Breast epithelium (tissue), 4 donors: ENCODE results near the gene SH3D19. TPM values are rescaled to one million over a fixed set of nuclear protein-coding genes. Genes with fewer than 3 reads are reported as not detected.

Experiments
- DNase-seq, 2 donors: peaks; one replicate each; pipeline ENCODE4 v3.0.0-alpha.2; 2019; ENCODE audit warnings: low spot score in 2 of 2
- H3K27ac ChIP-seq, 2 donors: fragments of 200-600 bp; sonication (generic) in 1 of 2; one replicate each; pipeline ENCODE4 v1.5.1; 2016 to 2019; ENCODE audit warnings: mild to moderate bottlenecking in 1 of 2
- H3K27me3 ChIP-seq, 2 donors: fragments of 200-600 bp; sonication (generic) in 1 of 2; one replicate each; pipeline versions ENCODE4 v1.5.1 to v1.6.0; 2017 to 2019; ENCODE audit warnings: control low read depth in 1 of 2, mild to moderate bottlenecking in 1 of 2
- H3K36me3 ChIP-seq: fragments of 200-600 bp; one replicate; pipeline ENCODE4 v1.5.1; 2019
- H3K4me1 ChIP-seq, 2 donors: fragments of 200-600 bp; sonication (generic); one replicate each; pipeline ENCODE4 v1.5.1; 2016 to 2019; ENCODE audit warnings: control low read depth in 1 of 2
- H3K4me3 ChIP-seq, 3 donors: fragments of 200-600 bp; sonication (generic); 1 replicate in 2 of 3; 2 replicates in 1 of 3; pipeline ENCODE4 v1.5.1; 2016 to 2019; ENCODE audit warnings: mild to moderate bottlenecking in 3 of 3, moderate library complexity in 2 of 3
- H3K9me3 ChIP-seq, 2 donors: fragments of 200-600 bp; sonication (generic) in 1 of 2; one replicate each; pipeline ENCODE4 v1.5.1; 2016 to 2019; ENCODE audit warnings: control low read depth in 1 of 2
- POLR2A ChIP-seq: fragments of 450-650 bp; IDR thresholded peaks from one replicate; pipeline ENCODE4 v1.6.1; 2016; ENCODE audit warnings: antibody characterized with exemption, mild to moderate bottlenecking, moderate library complexity
- POLR2AphosphoS5 ChIP-seq, 3 donors: sonication (generic); formaldehyde crosslinking; IDR thresholded peaks; one replicate each; pipeline ENCODE4 v1.6.1; 2017; ENCODE audit warnings: antibody characterized with exemption in 3 of 3
- intact Hi-C: fragments of 100-400 bp; cut with DNase I; formaldehyde crosslinking; loops from one replicate; pipeline ENCODE4 v1.15.1; 2023; ENCODE audit warnings: low total_unique reads
- total RNA-seq, 3 donors: library from RNA; depleted of rRNA; stranded (reverse); fragments of >200 nt; gene quantifications; one replicate each; pipeline ENCODE4 v1.1.0, GENCODE V29; 2016
- TF ChIP-seq, protein P1 (sequence below), 3 donors: fragments of 450-650 bp; IDR thresholded peaks; one replicate each; pipeline ENCODE4 v1.5.1; 2016 to 2017; ENCODE audit warnings: antibody characterized with exemption in 3 of 3, mild to moderate bottlenecking in 3 of 3, moderate library complexity in 3 of 3

Gene SH3D19
- total RNA-seq, 3 donors from 2014 or later = 82.9 to 297 (median 113) TPM

DNA sequence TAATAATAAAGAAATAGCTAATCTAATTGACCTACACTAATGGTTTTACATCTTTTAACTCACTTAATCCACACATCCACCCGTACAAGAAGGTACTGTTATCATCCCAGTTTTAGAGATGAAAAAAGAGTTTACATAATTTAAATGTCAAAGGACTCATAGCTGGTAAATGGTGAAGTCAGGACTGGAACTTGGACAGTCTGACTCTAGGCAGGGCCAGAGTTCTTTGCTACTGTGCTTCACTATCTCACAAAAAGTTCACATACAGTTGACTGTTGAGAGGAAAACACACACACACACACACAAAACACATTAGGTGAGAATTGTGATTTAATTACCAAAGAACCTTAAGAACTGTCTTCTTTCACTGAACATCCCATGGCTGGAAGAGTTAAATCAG is 119.7 kb downstream of the SH3D19 start:
- intact Hi-C loops = no loop called here
- Histone ChIP-seq H3K36me3 (no peaks in the 10 kb centered on the region), H3K9me3 (no peaks in the 10 kb centered on the region), H3K4me3 (no peak overlapping the region), H3K27ac (peak overlapping the region; percentile 50 to 63), H3K4me1 (no peaks in the 10 kb centered on the region), H3K27me3 (no peaks in the 10 kb centered on the region)
- TF ChIP-seq, protein P1, sequence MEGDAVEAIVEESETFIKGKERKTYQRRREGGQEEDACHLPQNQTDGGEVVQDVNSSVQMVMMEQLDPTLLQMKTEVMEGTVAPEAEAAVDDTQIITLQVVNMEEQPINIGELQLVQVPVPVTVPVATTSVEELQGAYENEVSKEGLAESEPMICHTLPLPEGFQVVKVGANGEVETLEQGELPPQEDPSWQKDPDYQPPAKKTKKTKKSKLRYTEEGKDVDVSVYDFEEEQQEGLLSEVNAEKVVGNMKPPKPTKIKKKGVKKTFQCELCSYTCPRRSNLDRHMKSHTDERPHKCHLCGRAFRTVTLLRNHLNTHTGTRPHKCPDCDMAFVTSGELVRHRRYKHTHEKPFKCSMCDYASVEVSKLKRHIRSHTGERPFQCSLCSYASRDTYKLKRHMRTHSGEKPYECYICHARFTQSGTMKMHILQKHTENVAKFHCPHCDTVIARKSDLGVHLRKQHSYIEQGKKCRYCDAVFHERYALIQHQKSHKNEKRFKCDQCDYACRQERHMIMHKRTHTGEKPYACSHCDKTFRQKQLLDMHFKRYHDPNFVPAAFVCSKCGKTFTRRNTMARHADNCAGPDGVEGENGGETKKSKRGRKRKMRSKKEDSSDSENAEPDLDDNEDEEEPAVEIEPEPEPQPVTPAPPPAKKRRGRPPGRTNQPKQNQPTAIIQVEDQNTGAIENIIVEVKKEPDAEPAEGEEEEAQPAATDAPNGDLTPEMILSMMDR (IDR thresholded peaks at IDR 0.05) = no peak
- TF ChIP-seq POLR2A (no peak), POLR2AphosphoS5 (IDR thresholded peaks at IDR 0.05) (no peak)
- DNase-seq = no peak

DNA sequence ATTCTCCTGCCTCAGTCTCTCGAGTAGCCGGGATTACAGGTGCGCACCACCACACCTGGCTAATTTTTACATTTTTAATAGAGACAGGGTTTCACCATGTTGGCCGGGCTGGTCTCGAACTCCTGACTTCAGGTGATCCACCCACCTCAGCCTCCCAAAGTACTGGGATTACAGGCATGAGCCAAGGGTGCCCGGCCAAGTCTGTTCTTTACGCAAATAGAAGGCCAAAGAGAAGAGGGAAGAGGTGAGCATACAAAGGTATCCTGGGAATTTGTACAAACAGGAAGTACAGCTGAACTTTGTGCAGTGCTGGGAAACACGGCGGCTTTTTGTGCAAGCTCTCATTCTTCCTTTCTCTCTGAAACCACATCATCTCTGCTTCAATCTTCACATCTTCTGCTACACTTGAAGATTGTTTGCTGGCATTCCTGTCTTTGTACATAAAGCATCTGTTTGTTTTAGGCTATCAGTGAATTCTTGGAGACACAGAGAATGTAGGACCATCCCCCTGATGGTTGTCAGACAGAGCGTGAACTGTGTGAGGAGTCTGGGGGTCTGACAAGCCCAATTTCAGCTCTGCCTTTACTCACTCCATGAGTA is 120.4 kb downstream of the SH3D19 start:
- no peaks in the 10 kb centered on the region for H3K27me3 ChIP-seq
- no peak for DNase-seq
- no peaks in the 10 kb centered on the region for H3K36me3 ChIP-seq
- no peaks in the 10 kb centered on the region for H3K9me3 ChIP-seq
- no peak overlapping the region for H3K4me3 ChIP-seq
- intact Hi-C loops = no loop called here
- H3K27ac ChIP-seq = peak overlapping the region; percentile 50 to 63
- TF ChIP-seq, protein P1 (IDR thresholded peaks at IDR 0.05) = no peak
- TF ChIP-seq POLR2AphosphoS5 (IDR thresholded peaks at IDR 0.05) (no peak), POLR2A (no peak)
- no peaks in the 10 kb centered on the region for H3K4me1 ChIP-seq

DNA sequence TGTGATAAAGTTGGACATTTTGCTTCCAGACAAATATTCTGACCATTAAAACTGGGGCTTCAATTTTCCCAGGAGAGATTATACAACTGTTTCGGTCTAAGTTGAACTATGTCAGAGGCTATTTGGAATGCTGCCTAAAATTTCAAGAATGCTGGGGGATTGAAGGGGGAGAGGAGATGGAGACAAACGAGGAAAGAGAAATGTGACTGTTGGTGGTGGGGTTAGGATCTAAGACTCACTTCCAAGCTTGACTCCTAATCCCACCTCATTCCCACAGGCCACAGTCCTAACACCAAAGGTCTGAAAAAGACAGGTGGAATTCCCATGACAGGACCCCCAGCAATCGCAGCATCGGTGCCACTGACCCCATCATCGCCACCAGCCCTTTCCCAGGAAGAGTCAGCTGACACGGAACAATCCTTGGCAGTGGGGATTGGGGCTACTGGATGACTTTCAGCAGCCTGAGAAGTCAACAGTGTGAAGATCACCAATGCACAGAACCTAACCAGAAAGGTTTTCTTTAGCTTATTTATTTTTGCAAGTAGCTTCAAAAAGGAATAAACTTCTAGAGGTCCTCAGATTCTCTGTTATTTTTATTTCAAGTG is 122.5 kb downstream of the SH3D19 start:
- no peaks in the 10 kb centered on the region for H3K4me1 ChIP-seq
- H3K36me3 ChIP-seq = no peaks in the 10 kb centered on the region
- H3K27me3 ChIP-seq = no peaks in the 10 kb centered on the region
- peak overlapping the region; percentile 37 to 82 for H3K27ac ChIP-seq
- no peaks in the 10 kb centered on the region for H3K9me3 ChIP-seq
- TF ChIP-seq POLR2AphosphoS5 (IDR thresholded peaks at IDR 0.05) (no peak), POLR2A (no peak)
- TF ChIP-seq, protein P1 (IDR thresholded peaks at IDR 0.05) = no peak
- H3K4me3 ChIP-seq = no peak overlapping the region
- intact Hi-C loops = no loop called here
- no peak for DNase-seq

DNA sequence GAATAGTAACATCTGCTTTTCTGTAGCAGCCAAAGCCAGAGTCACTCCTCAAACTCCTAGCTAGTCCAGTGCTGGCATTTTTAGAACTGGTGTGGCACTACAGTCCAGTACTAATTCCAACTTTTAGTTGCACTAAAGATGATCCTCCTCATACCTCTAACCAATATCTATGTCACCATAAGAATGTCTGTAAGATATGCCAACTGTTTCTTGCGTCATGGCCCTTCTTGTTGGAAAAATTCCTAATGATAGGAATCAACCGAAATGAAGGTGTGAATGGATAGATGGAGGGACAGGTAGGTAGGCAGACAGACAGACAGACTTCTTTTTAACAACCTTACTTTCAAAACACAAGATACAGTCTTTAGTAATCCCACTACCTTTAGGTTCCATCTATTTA is 123.0 kb downstream of the SH3D19 start:
- Histone ChIP-seq H3K9me3 (no peaks in the 10 kb centered on the region), H3K27me3 (no peaks in the 10 kb centered on the region), H3K4me3 (no peak overlapping the region), H3K27ac (peak overlapping the region; percentile 37 to 82), H3K4me1 (no peaks in the 10 kb centered on the region), H3K36me3 (no peaks in the 10 kb centered on the region)
- no peak for DNase-seq
- intact Hi-C loops = no loop called here
- TF ChIP-seq, protein P1 (IDR thresholded peaks at IDR 0.05) = no peak
- no peak for TF ChIP-seq POLR2AphosphoS5 (IDR thresholded peaks at IDR 0.05)
- no peak for TF ChIP-seq POLR2A

DNA sequence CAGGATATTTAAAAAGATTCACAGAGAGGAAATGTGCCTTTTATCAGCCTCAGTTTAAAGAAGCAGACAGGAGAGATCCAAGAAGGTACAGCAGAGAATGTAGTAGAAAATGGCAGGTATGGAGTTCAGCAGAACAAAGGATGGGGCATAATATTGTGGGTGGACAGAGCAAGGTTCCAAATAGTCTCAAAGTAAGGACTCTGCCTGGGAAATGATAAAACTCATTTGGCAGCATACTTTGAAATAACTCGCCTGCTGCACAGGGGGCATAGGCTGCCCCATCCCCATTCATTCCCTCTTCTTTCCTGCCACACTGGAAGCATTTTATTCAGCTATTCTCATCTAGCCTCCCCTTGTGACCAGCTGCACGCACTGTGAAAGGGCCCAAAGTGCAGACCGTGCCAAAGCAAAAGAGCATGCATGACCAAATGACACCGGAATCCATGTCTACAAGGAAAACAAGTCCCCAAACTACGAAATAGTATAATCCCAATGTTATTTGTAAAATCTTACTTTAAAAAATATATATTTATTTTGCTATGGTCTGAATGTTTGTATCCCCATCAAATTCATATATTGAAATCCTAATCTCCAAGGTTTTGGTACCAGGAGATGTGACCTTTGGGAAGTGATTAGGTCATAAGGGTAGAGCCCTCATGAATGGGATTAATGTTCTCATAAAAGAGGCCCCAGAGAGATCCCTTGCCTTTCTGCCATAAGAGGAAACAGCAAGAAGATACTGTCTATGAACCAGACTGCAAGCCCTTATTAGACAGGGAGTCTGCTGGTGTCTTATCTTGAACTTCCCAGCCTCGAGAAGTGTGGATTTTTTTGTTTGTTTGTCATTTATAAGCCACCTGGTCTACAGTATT is 125.8 kb downstream of the SH3D19 start:
- intact Hi-C loops = no loop called here
- TF ChIP-seq POLR2AphosphoS5 (IDR thresholded peaks at IDR 0.05) (no peak), POLR2A (no peak)
- TF ChIP-seq, protein P1 (IDR thresholded peaks at IDR 0.05) = no peak
- Histone ChIP-seq H3K27me3 (no peaks in the 10 kb centered on the region), H3K36me3 (no peaks in the 10 kb centered on the region), H3K27ac (peak overlapping the region; percentile 52 to 80), H3K9me3 (no peaks in the 10 kb centered on the region), H3K4me1 (no peaks in the 10 kb centered on the region), H3K4me3 (no peak overlapping the region)
- no peak for DNase-seq
